Erythroblast (primary cell): Measurements from ENCODE around the gene LDLRAD4.

Source experiments
- GATA1 ChIP-seq: IDR thresholded peaks from 2 replicates; pipeline ENCODE4 v1.6.1; 2011; ENCODE audit warnings: low read depth, mild to moderate bottlenecking, control low read depth, low read length, moderate library complexity
- POLR2A ChIP-seq: IDR thresholded peaks from 2 replicates; pipeline ENCODE4 v1.6.1; 2011; ENCODE audit warnings: mild to moderate bottlenecking, low read length

DNA sequence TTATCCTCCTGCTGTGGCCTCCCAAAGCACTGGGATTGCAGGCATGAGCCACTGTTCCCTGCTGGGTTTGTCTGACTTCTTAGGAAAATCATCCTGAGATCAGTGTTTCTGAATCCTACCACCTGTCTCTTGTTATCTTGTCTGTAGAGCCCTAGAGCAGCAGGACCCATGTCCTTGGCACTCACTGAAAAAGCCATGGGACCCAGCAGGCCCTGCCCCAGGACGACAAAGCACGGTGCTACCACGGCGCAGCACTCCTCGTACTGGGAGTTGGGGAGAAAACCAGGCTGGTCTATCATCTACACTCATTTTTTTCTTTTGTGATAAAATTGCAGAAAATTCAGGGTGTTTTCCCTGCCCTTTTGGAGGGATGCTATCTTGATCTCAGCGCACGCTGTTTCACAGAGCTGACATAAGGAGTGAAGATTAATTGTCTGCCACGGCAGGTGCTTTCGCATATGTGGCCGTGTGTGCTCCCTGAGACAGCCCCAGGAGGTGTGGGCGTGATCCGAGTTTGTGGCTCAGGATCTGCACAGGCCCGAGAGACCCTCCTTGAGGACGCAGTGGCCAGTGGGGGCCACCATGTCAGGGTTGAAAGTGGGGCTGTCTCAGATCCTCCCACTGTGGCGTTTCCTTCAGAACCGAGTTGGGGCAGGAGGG lies 179.1 kb downstream of the LDLRAD4 start:
- TF ChIP-seq POLR2A (no peak), GATA1 (no peak)
